GM13976 (cell line): ENCODE results near the gene SLC7A6OS.

Experiments
- DNase-seq: peaks from one replicate; pipeline ENCODE4 v3.0.0; 2012; ENCODE audit warnings: low spot score
- in situ Hi-C: fragments of 300-500 bp; cut with MboI; formaldehyde crosslinking; loops from one replicate; pipeline ENCODE4 v1.12.0; 2022; ENCODE audit warnings: low sequenced_read_pairs, mixed read lengths, inconsistent platforms; ENCODE audit not compliant: unreplicated experiment
- TF ChIP-seq, protein P1 (sequence below): IDR thresholded peaks from 2 replicates; pipeline ENCODE4 v1.5.1; 2012; ENCODE audit warnings: borderline replicate concordance, mild to moderate bottlenecking; ENCODE audit not compliant: insufficient read depth; ENCODE audit errors: extremely low read depth, missing control alignments, control extremely low read depth

Gene SLC7A6OS

DNA sequence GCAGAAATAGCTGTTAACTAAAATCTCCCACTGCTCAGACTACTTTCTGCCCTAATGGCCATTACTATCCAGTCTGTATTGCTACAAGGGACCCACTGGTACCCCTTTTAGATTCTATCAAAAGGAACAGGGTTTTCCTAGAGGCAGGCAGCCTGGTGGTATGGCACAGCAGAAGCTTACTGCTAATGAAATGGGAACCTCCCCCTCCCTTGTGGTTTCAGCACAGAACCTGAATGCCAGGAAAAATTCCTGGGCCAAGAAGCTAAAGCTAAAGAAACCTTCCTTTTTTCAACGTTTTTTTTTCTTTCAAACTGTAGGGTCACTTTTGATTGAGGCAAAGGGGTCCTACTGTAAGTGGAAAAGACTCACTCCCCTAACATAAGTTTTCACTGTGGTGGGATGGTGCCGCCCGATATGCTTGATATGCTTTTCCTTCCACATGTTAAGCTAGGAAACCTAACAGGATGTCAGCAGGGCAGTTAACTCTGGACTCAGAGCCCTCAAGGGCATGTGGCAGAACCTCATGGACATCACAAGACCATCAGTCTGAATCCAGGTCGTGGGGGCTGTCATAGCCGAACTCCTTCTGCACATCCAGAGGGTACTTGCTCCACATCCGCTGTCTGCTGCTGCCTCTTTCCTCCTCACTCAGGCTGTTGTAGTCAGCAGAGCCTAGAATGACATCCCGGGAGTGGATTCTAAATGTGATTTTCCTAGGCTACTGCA, 9.8 kb downstream of the SLC7A6OS start:
- TF ChIP-seq, protein P1, sequence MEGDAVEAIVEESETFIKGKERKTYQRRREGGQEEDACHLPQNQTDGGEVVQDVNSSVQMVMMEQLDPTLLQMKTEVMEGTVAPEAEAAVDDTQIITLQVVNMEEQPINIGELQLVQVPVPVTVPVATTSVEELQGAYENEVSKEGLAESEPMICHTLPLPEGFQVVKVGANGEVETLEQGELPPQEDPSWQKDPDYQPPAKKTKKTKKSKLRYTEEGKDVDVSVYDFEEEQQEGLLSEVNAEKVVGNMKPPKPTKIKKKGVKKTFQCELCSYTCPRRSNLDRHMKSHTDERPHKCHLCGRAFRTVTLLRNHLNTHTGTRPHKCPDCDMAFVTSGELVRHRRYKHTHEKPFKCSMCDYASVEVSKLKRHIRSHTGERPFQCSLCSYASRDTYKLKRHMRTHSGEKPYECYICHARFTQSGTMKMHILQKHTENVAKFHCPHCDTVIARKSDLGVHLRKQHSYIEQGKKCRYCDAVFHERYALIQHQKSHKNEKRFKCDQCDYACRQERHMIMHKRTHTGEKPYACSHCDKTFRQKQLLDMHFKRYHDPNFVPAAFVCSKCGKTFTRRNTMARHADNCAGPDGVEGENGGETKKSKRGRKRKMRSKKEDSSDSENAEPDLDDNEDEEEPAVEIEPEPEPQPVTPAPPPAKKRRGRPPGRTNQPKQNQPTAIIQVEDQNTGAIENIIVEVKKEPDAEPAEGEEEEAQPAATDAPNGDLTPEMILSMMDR, result no peak
- no peak for DNase-seq
- in situ Hi-C loops, result no loop called here

DNA sequence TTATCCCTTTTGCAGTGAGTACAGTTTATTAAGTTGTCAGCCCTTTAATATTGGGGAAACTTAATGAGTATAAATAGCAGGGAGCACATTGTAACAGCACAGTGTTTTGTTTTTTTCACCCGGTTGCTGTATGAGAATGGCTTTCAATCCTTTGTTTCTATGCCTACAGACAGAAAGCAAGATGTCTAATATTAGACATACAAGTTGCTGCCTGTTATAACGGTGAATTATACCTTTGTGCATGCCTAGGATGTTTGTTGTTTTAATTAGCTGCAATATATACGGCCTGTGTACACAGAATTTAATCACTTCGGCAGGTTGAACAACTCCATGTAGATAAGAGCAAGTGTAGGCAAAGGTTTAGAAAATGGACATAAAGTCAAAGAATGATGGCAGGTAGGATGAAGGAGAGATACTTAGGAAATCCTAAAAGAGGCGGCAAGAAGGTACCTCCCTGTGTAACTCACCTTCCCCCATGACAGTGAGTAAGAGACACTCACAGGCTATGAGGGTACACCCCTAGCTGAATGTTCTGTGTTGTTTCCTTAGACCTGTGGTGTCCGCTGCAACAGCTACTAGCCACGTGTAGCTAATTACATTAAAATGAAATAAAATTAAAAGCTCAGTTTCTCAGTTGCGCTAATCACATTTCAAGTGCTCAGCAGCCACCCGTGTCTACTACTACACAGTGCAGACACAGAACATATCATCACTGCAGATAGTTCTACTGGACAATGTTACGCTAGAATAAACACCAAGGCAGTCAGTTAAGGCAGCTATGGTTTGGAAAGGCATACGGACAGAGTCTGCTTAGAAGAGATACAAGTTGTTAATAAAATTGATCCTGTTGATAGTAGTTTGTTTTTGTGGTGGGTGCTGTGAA, 10.9 kb downstream of the SLC7A6OS start:
- TF ChIP-seq, protein P1, result no peak
- DNase-seq, result no peak
- in situ Hi-C loops, result no loop called here

DNA sequence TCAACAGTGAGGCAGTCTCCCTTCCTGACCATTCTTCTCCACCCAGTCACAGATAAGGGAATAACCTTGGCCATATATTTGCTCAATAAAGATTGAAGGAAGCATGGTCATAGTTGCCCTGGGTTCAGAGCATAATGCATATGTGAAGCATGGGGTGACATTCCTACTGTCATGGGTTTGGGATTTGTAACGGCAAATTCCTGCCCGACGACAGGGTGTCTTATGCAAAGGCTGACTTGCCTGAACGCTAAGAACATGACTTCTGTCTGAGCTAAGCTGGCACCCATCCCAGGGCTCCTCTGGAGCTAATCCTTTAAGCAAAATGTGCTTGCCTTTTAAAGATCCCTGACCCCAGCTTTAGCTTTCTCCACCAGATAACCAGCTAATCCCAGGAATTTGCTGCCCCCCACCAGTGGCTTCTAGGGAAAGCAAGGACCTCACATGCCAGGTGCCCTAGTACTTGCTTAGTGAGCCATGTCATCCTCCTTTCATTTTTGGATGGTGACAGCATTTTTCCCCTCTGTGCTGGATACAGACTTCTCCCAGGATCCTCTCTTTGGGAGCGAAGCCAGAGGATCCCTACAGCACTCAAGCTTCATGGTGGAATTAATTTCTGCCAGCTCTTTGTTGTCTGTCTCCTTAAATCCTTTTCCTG, 11.7 kb downstream of the SLC7A6OS start:
- TF ChIP-seq, protein P1, result no peak
- DNase-seq, result no peak
- in situ Hi-C loops, result no loop called here

DNA sequence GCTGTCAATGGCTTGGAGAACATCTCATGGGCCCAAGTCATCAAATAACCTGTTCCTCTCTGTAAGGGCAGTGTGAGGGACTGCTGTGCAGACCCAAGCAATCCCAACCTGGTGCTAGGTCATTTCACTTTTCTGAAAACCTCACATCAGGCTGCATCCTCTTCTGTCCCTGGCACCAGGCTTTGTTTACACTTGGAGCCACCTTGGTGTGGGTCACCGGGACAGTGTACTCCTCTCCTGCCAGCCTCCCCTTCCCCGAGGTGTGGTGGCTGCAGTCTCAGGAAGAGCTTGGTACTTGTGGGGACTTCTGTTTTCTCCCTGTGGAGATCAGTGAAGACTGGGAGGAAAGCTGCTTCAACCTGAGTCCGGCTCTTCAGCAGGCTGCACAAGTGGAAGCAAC, 12.4 kb downstream of the SLC7A6OS start:
- TF ChIP-seq, protein P1, result no peak
- DNase-seq, result no peak
- in situ Hi-C loops, result no loop called here

DNA sequence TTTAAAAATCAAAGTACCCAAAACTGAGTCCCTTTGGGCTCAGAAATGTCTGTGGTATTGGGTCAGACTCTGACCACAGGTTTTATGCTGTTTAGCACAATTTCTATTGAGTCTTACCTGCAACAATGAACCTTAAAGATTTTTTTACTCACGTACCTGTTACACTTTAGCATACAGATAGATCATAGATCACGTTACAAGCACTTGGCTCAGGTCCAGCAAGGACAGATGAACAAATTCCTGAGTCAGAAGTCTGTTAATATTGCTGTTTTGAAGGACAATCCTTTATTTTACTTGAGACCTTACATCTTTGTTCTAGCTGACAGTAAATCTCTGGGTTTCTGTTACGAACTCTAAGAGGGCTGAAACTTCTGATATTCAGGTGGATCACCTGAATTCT, 12.8 kb downstream of the SLC7A6OS start:
- DNase-seq, result no peak
- TF ChIP-seq, protein P1, result no peak
- in situ Hi-C loops, result no loop called here

DNA sequence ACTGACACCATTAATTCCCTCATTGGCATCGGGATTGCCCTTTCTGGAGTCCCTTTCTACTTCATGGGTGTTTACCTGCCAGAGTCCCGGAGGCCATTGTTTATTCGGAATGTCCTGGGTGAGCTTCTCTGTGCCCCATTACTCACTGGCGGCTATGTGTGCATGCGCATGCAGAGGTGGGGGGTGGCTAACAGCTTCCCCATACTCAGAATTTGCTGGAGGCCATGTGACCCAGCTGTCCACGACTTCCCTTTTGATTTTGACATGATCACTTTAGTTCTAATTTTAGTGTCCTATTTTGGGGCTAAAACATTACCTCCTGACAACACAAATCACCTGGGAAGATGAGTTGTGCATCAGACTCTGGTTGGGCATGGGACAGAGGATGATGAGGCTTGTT, 14.1 kb downstream of the SLC7A6OS start:
- TF ChIP-seq, protein P1, result no peak
- in situ Hi-C loops, result no loop called here
- no peak for DNase-seq
